Keratinocyte (primary cell): ENCODE data around the gene UNC13B. TPM values are rescaled to one million over a fixed set of nuclear protein-coding genes. Genes with fewer than 3 reads are reported as not detected.

Experiments
- DNase-seq: peaks from one replicate; pipeline ENCODE4 v3.0.0-alpha.2; 2011; ENCODE audit warnings: low read depth, missing footprints, low spot score
- FAIRE-seq: peaks from 2 replicates; lab custom pipeline; 2011; peaks lifted over from hg19 to GRCh38; lab: Jason Lieb, UNC
- H2AFZ ChIP-seq: 2 replicates; pipeline ENCODE4 v1.6.0; 2012; ENCODE audit warnings: low read length, control low read depth, inconsistent platforms; ENCODE audit not compliant: control insufficient read depth
- H3K27ac ChIP-seq: 2 replicates; pipeline ENCODE4 v1.5.1; 2011; ENCODE audit warnings: low read length; ENCODE audit not compliant: control insufficient read depth, insufficient read depth
- H3K27me3 ChIP-seq: 3 replicates; pipeline ENCODE4 v1.6.0; 2011; ENCODE audit warnings: low read length; ENCODE audit not compliant: control insufficient read depth, insufficient read depth; ENCODE audit errors: extremely low read depth
- H3K36me3 ChIP-seq, 2 experiments: 2 replicates in 1 of 2; 3 replicates in 1 of 2; pipeline ENCODE4 v1.5.1; 2011; ENCODE audit warnings: low read length in 2 of 2, mild to moderate bottlenecking in 1 of 2; ENCODE audit not compliant: control insufficient read depth in 2 of 2, insufficient read depth in 2 of 2; ENCODE audit errors: extremely low read depth in 1 of 2
- H3K4me1 ChIP-seq: 3 replicates; pipeline ENCODE4 v1.5.1; 2011; ENCODE audit warnings: low read length; ENCODE audit not compliant: control insufficient read depth, insufficient read depth; ENCODE audit errors: extremely low read depth
- H3K4me2 ChIP-seq: 3 replicates; pipeline ENCODE4 v1.6.0; 2011; ENCODE audit warnings: low read depth, low read length; ENCODE audit not compliant: control insufficient read depth, insufficient read depth; ENCODE audit errors: extremely low read depth
- H3K4me3 ChIP-seq, 3 experiments: fragments of 200-600 bp in 1 of 3; sonication (generic) in 1 of 3; 2 replicates in 2 of 3; 3 replicates in 1 of 3; pipeline ENCODE4 v1.5.1; 2011 to 2016; ENCODE audit warnings: low read length in 3 of 3, mild to moderate bottlenecking in 3 of 3, control low read depth in 2 of 3, inconsistent platforms in 1 of 3, low read depth in 1 of 3, mixed read lengths in 1 of 3, mixed run types in 1 of 3, moderate library complexity in 1 of 3; ENCODE audit not compliant: control insufficient read depth in 2 of 3, insufficient read depth in 2 of 3; ENCODE audit errors: extremely low read depth in 1 of 3
- H3K79me2 ChIP-seq: 2 replicates; pipeline ENCODE4 v1.6.0; 2012; ENCODE audit warnings: low read length; ENCODE audit not compliant: control insufficient read depth, insufficient read depth
- H3K9ac ChIP-seq: 3 replicates; pipeline ENCODE4 v1.6.0; 2011; ENCODE audit warnings: low read length; ENCODE audit not compliant: control insufficient read depth, insufficient read depth; ENCODE audit errors: extremely low read depth
- H3K9me1 ChIP-seq: 3 replicates; pipeline ENCODE4 v1.6.0; 2011; ENCODE audit warnings: low read length; ENCODE audit not compliant: control insufficient read depth, insufficient read depth; ENCODE audit errors: extremely low read depth
- H3K9me3 ChIP-seq: 2 replicates; pipeline ENCODE4 v1.5.1; 2012; ENCODE audit warnings: low read depth, low read length; ENCODE audit not compliant: control insufficient read depth
- H4K20me1 ChIP-seq: 3 replicates; pipeline ENCODE4 v1.6.0; 2011; ENCODE audit warnings: low read length; ENCODE audit not compliant: control insufficient read depth, insufficient read depth; ENCODE audit errors: extremely low read depth
- CTCF ChIP-seq, 3 experiments: IDR thresholded peaks in 1 of 3; conservative IDR thresholded peaks in 1 of 3; optimal IDR thresholded peaks in 1 of 3; 2 replicates in 2 of 3; 3 replicates in 1 of 3; pipeline versions ENCODE3 to v1.5.1; 2011; ENCODE audit warnings: low read length in 3 of 3, mild to moderate bottlenecking in 3 of 3, moderate library complexity in 2 of 3, control low read depth in 1 of 3, inconsistent platforms in 1 of 3; ENCODE audit not compliant: insufficient read depth in 2 of 3; ENCODE audit errors: extremely low read depth in 1 of 3
- EZH2 ChIP-seq: IDR thresholded peaks from one replicate; pipeline ENCODE4 v1.6.1; 2012; ENCODE audit warnings: inconsistent platforms, mild to moderate bottlenecking, low read length, moderate library complexity
- dilution Hi-C: fragments of 300-500 bp; cut with MboI; formaldehyde crosslinking; loops from one replicate; pipeline ENCODE4 v1.7.0; 2020; ENCODE audit warnings: low sequenced_read_pairs; ENCODE audit not compliant: extremely low pct_ligation_motif_present
- polyA plus RNA-seq, 5 experiments: library from polyadenylated mRNA; depleted of rRNA in 3 of 5; stranded (reverse) in 3 of 5; stranded (forward) in 1 of 5; unstranded in 1 of 5; fragments of >200 nt; gene quantifications; 1 replicate in 1 of 5; 2 replicates in 3 of 5; 3 replicates in 1 of 5; pipeline versions ENCODE4 v1.2.1 to v1.2.3, GENCODE V29; 2011 to 2012; ENCODE audit warnings: missing spikeins in 2 of 5, low read depth in 1 of 5, low replicate concordance in 1 of 5

Gene UNC13B
- polyA plus RNA-seq, 1 donor (not counting 4 experiments of a cell fraction or from before 2014, with no cell fraction given) = 9.3 TPM

- TF ChIP-seq EZH2 = no peak
- no peak for TF ChIP-seq CTCF (optimal IDR thresholded peaks at IDR 0.05 in 1 of 3, IDR thresholded peaks at IDR 0.05 in 1 of 3, conservative IDR thresholded peaks at IDR 0.05 in 1 of 3; ENCODE audit: extremely low read depth in 1 of 3, insufficient read depth in 2 of 3, low read length in 3 of 3)
These were observed 163.2 kb downstream of the UNC13B start for GRCh38 chr9:35324966-35325365.

GRCh38 chr9:35333551-35333950 lies 171.7 kb downstream of the UNC13B start:
- H3K27ac ChIP-seq = no peak overlapping the region
- H3K4me3 ChIP-seq = no peak overlapping the region
- H3K4me1 ChIP-seq = peaks cover 4% of the 10 kb centered on the region
- no peaks in the 10 kb centered on the region for H3K27me3 ChIP-seq
- no peak overlapping the region for H2AFZ ChIP-seq
- FAIRE-seq = no peak
- no peak overlapping the region for H3K4me2 ChIP-seq
- H3K79me2 ChIP-seq = no peaks in the 10 kb centered on the region
- H3K9ac ChIP-seq = no peak overlapping the region
- dilution Hi-C loops = no loop called here
- no peaks in the 10 kb centered on the region for H3K36me3 ChIP-seq
- no peaks in the 10 kb centered on the region for H3K9me1 ChIP-seq
- no peak for DNase-seq
- no peak for TF ChIP-seq CTCF (optimal IDR thresholded peaks at IDR 0.05 in 1 of 3, IDR thresholded peaks at IDR 0.05 in 1 of 3, conservative IDR thresholded peaks at IDR 0.05 in 1 of 3; ENCODE audit: extremely low read depth in 1 of 3, insufficient read depth in 2 of 3, low read length in 3 of 3)
- no peak for TF ChIP-seq EZH2
- no peaks in the 10 kb centered on the region for H4K20me1 ChIP-seq
- no peaks in the 10 kb centered on the region for H3K9me3 ChIP-seq

More at GRCh38 chr9:35324966-35325365, 163.2 kb downstream of the UNC13B start:
- Histone ChIP-seq H3K9me3 (no peaks in the 10 kb centered on the region), H3K4me1 (no peaks in the 10 kb centered on the region), H3K27me3 (no peaks in the 10 kb centered on the region), H3K9me1 (no peaks in the 10 kb centered on the region), H4K20me1 (no peaks in the 10 kb centered on the region), H2AFZ (no peak overlapping the region), H3K9ac (no peak overlapping the region), H3K36me3 (no peaks in the 10 kb centered on the region), H3K79me2 (no peaks in the 10 kb centered on the region), H3K4me2 (no peak overlapping the region), H3K4me3 (no peak overlapping the region), H3K27ac (no peak overlapping the region)
- DNase-seq (no peak), FAIRE-seq (no peak)
- dilution Hi-C loops = no loop called here
